Fibroblast of the conjunctiva (primary cell): Measurements from ENCODE around the gene NYNRIN.
"Not testable (repeated sequence)": the region's sequence is repeated elsewhere in the genome, so short reads cannot be mapped to it uniquely, and the experiment has no call there.

ENCODE experiments used
- DNase-seq: peaks from one replicate; pipeline ENCODE4 v3.0.0-alpha.2; 2010; ENCODE audit warnings: low read depth

Gene NYNRIN

GRCh38 chr14:24369907-24370687, 28.7 kb upstream of the NYNRIN start:
- no peak for DNase-seq

- DNase-seq: no peak
Observed at GRCh38 chr14:24370748-24371147, 28.1 kb upstream of the NYNRIN start.

GRCh38 chr14:24371605-24372004, 27.2 kb upstream of the NYNRIN start:
- DNase-seq: not testable (repeated sequence)

GRCh38 chr14:24372701-24373416, 25.9 kb upstream of the NYNRIN start:
- DNase-seq: no peak

GRCh38 chr14:24376448-24377070, 22.2 kb upstream of the NYNRIN start:
- no peak for DNase-seq

- no peak for DNase-seq
Observed at GRCh38 chr14:24377126-24377525, 21.7 kb upstream of the NYNRIN start.

DNA sequence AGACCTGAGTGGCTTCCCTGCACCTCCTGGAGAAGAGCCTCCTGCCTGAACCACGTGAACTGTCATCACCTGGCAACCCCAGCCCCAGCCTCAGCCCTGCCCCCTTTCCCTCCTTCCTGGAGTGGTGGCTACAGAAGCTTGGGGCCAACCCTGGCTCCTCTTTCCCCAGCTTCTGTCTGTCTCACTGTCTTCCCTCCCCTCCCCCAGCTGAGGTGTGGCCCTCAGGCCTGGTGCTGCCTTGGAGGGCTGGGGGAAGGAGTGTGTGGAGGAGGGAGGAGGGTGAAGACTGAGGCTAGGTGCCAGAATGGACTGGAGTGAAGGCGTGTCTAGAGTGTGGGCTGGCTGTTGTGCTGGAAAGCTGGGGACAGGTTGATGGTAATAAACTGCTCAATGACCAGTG, 21.1 kb upstream of the NYNRIN start:
- DNase-seq: no peak

DNA sequence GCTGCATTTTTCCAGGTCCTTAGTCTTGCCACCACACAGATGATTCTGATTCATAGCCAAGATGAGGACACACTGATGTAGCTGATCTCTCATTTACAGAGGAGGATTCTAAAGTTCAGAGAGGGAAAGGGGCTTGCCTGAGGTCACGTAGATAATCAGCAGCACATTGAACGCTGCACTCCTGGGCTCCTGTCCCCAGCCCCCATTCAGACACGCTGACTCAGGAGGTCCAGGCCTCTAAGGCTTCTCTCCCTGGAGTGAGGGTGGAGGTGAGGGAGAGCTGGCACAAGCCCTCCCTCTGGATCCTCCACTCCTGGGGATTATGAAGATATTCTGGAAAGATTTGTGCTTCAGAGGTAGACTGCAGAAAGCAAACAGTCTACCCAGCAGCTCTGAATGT, 20.5 kb upstream of the NYNRIN start:
- no peak for DNase-seq

- DNase-seq: no peak
Observed at GRCh38 chr14:24378981-24379906, 19.6 kb upstream of the NYNRIN start.

DNA sequence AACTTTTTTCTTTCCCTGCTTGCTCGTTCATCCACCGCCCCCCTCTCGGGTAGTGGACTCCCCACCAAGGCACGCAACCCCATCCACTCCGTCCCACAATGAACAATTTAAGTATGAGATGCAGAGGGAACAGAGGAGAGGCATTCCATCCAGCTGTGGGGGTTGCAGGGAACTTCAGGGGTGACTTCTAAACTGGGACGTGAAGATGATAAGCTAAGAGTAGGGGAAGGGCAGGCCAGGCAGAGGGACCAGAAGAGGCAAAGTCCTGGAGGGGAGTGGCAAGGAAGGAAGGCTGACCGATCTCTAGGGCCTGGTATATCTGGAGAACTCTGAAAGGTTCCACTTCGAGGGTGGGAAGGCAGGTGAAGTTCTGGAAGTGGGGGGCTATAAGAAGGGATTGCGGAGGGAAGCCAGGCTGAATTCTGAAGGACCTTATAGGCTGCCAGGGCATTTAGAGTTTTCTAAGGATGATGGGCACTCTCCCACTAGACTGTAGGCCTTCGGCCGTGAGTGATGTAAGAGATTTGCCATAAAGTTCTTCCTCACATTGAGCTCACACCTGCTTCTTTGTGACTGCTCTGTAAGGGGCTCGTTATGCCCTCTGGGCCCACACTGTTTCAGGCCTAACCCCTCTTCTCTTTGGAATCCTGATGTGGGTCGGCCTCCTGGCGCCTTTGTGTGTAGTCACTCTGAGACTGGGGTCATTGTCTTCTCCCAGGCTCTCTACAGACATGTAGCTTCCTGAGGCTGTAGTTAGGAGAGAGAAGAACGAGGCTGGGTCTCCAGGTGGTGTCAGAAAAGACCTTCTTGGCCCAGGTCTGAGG, 18.7 kb upstream of the NYNRIN start:
- DNase-seq: no peak

DNA sequence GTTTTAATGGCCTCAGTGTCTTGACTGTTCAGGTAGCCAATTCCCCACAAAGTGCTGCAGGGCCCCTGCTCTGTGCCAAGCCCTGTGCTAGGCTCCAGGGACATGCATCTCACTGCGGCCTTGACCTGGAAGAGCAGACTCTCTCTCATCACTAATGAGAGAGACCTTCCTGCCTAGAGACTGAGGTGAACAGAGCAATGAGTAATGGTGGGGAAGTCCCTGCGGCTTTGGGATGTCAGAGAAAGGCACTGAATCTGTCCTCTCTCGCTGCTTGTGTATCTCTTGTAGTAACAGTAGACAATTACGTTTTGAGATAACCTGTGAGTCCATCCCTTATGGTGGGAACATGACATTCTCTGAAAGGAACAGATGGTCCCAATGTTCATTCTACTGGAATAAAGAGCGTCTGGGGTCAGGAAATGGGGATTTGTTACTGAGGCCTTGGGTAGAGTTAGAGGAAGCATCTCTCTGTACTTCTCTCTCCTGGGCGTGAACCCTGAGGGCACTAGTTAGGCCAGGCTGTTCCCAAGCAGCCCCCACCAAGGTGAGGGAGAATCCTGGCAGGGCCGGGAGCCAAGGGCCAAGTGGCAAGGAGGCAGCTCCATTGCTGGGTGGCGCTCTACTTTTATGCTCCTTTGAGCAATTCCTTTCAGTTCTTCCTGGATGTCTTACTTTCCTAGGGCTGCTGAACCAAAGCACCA, 17.3 kb upstream of the NYNRIN start:
- DNase-seq: no peak

DNA sequence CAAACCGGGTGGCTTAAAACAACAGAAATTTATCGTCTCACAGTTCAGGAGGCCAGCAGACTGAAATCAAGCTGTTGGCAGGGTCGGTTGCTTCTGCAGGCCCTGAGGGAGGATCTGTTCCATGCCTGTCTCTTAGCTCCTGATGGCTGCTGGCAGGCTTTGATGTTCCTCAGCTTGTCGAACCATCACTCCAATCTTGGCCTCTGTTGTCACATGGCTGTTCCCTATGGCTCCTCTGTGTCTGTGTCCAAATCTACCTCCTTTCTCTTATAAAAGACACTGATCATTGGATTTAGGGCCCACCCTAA, 16.8 kb upstream of the NYNRIN start:
- no peak for DNase-seq

DNA sequence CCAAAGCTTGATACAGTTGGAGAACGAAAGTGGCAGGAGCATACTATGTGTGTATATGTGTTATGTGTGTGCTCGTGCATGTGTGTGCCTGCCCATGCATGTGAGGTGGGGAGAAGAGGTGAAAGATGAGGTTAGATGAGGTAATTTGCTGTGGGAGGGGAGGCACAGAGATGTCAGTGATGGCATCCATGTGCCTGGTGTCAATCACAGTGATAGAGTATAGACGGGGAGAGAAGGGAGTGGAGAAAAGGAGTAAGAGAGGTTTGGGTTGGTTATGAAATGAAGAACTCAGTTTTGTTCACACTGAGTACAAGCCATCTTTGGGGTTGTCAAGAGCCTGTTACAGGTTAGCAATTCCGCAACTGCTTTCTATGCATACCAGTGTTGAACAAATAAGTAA, 14.6 kb upstream of the NYNRIN start:
- DNase-seq: no peak

DNA sequence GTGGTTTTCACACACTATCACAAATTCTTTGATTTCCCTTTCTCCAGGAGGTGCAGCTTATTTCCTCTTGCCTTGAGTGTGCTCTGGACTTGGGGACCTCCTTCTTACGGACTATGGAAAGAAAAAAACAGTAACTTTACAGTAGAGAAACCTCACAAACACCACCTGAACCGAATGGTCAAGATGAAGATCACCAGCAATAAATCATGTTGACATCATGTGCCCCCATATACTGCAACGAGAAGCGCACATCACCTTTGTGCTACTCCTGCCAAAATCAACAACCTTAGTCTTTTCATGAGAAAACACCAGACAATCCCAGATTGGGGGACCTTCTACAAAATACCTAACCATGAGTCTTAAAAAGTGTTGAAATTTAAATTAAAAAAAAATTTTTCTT, 13.3 kb upstream of the NYNRIN start:
- DNase-seq: no peak

DNA sequence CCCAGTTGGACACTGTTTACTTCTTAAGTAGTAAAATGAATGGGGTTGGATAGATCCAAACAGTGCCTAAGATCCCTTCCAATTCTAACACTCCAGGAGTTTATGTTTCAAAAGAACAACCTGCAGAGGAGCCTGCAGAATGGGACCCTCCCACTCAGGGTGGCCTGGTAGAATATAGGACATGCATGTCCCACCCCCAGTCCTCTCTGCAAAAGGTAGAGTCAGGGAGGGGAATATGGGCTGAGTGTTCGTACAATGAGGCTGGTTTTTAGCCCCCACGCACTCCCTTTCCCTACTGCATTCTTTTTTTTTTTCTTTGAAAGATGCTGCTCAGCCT, 11.8 kb upstream of the NYNRIN start:
- no peak for DNase-seq

DNA sequence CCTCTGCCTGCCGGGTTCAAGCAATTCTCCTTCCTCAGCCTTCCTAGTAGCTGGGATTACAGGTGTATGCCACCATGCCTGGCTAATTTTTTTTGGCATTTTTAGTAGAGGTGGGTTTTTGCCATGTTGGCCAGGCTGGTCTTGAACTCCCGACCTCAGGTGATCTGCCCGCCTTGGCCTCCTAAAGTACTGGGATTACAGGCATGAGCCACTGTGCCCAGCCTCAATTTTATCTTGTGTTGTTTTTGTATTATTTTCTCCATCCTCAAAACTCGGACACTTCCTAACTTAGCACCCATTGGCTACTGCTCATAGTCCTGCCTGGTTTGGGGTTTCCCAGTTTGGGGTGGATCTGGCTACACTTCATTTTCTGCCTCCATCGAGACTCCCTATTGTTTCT, 11.2 kb upstream of the NYNRIN start:
- not testable (repeated sequence) for DNase-seq

GRCh38 chr14:24388474-24389179, 10.2 kb upstream of the NYNRIN start:
- DNase-seq: no peak

- no peak for DNase-seq
Observed at GRCh38 chr14:24389226-24389848, 9.5 kb upstream of the NYNRIN start.

DNA sequence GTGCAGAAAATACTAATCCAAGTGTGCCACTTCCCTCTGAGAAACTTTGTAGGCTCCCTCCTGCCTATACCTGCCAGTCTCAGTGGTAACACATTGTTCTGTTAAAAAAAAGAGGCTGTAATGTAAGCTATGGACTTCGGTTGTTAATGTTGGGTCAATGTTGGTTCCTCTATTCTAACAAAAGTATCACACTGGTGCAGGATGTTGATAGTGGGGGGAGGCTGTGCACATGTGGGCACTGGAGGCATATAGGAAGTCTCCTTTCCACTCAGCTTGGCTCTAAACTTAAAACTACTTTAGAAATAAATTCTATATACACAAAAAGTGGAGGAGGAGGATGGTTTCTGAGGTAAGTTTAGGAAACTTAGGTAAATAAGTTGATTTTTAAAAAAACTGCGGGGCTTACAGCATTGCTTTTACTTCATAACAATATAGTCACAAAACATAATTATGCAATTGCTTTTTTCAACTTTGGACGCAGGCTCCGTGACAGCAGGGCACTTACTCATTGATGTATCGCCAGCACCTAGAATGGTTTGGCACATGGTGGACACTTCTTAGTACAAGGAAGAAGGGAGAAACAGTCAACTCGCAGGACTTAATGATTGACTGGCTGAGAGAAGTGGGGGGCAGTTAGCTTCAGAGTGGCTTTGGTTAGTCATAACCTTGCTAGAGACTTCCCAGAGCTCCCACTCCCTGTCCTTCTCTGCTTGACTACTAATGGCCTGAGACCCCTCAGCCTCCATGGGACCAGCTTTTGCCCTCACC, 7.9 kb upstream of the NYNRIN start:
- DNase-seq: no peak
